GM21529 (cell line): ENCODE measurements around the gene MOB2.

ENCODE experiments used
- ATAC-seq: cut with Tn5 transposase; IDR thresholded peaks from one replicate; pipeline ENCODE4 v1.9.1; 2021; ENCODE audit not compliant: unreplicated experiment

The MOB2 gene

DNA sequence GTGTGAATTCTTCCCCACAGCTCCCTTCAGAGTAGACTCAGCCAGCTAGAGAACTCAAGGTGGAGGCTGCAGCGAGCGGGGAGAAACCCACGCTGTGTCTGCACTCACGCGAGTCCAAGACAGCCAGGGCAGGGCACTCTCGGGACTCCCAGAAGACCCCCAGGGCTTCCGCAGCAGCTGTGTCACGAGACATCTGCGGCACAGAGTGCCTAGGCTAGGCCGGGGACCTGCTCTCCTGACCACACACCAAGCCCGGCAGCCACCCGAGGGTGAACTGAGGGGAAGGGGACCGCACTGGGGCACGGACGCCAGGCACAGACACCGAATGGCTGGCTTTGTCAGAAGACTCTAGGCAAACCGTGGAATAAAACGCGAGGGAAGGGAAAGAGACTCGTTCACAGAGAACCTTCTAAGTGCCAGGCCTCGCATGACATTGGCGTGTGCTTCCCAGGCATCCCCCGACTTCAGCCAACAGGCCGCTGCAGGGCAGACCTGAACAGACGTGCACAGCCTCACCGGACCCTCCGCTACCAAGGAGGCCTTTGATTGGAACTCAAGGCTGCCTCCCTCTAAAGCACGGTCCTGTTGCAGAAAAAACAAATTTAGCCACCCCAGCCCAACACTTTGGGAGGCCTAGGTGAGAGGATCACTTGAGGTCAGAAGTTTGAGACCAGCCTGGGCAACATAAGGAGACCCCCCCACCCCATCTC lies 18.2 kb upstream of the MOB2 start:
- ATAC-seq: no peak

DNA sequence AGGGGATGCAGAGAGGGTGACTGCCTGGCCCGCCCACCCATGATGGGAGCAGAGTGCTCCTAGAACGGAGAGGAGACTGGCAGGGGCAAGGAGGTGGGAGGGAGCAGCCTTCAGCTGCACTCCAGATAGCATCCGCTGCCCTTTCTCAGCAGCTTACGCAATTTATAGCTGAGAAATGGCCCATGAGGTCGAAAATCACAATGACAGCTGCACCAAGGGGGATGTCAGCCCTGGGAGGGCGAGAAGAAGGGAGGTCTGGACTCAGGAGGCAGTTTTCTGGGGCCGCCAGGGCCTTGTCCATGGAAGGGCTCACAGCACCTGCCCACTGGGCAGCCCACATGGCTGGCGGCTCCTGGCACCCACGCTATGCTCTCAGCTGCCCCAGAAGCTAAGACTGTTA lies 17.6 kb upstream of the MOB2 start:
- no peak for ATAC-seq

DNA sequence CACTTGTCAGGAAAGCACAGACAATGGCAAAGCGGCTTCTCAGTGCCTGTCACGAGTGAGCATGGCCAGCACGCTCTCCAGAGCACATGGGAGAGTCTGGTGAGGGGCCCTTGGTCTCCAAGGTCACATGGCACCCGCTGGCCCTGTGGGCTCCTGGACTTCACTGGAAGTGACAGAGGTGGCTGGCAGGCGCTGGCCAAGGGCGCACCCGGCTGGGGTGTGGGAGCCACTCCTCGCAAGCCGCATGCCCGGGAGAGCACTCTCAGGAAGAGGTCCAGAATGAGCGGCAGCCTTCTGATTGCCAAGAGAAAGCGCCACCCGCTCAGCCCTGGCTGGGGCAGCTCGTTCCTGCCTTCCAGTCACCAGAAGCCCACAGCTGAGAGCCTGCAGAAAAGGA lies 17.1 kb upstream of the MOB2 start:
- no peak for ATAC-seq

DNA sequence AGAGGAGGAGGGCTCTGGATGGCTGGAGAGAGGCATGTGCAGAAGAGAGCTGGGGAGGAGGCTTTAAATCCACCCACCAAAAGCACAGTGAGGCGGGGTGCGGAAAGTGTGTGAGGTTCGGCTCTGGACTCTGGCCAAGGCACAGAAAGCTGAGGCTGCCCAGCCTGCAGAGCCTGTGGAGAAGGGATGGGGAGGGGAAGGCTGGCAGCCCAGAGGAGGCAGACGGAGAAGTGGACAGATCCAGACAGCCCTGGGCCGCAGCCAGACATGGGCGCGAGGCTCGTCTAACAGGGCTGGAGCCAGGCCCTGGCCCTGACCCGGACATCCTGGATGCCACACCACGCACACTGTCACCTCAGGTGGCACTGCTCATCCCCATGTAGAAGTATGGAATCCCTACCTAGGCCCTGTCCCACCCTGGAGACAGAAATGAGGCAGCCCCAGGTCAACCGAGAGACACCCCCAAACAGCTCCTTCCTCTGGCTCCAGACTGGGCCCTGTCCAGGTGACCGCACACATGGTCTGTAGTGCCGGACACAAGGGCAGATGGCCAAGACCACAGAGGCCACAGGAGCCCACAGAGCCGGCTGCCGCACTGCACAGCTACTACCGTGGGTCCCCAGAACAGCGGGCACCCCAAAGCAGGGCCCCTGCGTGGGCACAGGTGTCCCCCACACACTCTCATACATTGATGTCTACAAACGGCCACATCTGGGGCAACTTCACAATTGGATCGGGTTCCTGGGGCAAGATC lies 16.6 kb upstream of the MOB2 start:
- no peak for ATAC-seq

DNA sequence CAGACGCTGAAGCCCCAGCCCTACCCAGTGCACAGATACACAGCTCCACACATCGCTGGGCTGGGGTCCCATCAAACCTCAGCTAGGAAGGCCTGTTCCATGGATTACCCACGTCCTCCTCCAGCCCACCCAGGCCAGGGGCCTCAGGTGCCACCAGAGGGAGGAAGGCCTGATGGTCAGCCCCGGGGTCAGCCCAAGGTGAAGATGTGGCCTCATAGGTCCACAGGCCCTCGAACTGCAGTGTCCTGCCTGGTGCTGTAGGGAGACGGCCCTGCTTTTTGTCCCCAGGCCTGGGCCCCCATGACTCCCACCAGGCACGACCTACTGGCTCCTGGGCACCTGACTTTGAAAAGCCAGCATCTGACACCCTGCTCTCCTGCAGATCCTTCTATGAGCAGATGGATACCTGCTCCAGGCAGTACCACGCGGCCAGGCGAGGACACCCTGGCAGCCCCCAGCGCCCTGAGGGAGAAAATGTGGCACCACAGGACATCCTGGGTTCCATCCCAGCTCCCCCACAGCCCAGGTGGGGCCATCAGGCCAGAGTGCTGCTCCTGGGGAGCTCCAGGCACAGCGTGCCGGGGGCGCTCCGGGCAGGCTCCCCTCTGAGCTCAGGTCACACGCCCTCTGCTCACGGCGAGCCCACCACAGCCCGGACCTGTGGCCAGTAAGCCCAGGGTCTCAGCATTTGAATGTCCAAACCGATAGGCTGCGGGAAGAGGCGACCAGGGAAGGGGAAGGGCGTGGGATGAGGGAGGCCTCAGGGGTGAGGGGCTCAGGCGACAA lies 15.8 kb upstream of the MOB2 start:
- ATAC-seq: no peak

DNA sequence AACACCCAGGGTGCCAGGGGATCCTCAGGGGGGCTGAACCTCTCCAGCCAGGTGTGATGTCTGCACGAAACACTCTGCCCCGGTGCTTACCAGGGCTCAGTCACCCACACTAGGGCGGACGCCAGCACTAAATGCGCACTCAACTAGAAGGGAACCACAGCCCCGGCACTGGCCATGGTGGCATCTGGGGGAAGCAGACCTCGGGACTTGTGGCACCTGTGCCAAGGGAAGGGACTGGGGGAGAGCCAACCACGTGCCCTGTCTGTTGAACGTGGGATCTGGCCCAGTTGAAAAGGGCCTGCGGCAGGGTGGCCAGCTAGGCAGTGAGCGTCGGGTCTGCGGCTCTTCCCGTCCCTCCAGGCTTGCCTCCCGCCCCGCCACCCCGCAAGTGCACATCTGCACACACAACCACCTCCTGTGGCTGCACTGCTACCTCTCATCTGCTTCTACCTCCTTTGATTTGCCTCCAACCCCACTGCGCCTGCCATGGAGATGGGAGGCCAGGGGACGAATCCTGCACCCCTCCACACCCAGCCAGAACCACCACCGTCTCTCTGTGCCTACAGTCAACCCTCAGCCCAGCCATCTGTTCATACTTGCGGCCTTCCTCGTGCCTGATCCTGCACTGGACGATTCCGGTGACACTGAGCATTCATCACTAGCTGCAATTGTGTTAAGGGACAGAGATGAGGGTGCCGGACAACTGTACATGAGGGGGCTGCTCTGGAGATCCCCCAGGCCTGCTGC lies 15.0 kb upstream of the MOB2 start:
- ATAC-seq: no peak

DNA sequence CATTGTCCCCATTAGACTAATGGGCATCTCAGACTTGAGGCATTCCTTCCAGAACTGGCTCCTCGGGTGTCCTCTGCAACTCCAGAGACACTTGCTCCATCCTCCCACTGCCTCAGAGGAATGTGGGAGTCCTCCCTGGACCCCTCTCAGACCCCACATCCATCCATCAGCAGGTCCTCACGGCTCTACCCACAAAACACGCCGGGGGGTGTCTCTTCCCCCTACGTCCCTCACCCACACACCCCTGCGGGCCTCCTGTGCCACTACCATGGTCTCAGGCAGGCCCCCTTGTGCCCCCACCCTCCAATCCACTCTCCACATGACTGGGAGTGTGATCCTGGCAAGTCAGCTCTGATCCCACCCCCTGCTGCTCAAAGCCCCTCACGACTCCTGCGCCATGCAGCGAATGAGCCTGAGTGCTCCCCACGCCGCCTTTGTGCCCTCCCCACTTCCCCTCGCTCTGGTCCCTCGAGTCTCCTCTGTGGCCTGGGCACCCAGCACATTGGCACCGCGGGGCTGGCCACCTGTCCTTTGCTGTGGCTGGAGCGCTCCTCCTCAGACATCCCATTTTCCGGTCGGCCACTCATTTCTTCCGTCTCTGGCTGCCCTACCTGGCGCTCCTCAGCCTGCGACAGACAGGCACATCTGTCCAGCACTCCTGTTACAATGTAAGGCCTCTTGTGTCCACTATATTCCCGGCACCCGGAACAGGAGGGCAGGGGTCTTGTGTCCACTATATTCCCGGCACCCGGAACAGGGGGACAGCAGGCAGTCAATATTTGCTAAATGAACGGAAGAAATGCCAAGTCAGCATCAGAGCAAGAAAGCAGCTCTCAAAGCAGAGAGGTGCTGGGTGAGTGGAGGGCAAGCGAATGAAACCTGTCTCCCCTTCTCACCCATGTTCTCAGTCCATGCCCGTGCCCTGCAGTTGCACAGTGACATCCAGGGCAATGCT lies 14.2 kb upstream of the MOB2 start:
- ATAC-seq: no peak

DNA sequence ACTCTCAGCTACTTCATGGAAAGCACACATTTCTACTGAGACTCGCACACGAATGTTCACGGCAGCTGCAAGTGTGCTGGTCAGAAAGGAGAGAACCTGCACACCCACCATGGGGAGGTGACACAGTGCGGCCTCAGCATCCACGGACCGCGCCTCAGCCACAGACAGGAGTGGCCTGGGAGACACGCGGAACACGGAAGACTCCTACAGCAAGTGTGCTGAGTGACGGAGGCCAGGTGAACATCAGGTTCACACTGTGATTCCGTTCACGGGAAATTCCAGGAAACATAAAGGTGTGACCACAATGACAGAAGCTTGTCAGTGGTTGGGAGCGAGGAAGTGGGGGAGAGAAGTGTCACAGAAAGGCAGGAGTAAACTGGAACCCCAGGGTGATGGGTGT lies 13.3 kb upstream of the MOB2 start:
- ATAC-seq: no peak

DNA sequence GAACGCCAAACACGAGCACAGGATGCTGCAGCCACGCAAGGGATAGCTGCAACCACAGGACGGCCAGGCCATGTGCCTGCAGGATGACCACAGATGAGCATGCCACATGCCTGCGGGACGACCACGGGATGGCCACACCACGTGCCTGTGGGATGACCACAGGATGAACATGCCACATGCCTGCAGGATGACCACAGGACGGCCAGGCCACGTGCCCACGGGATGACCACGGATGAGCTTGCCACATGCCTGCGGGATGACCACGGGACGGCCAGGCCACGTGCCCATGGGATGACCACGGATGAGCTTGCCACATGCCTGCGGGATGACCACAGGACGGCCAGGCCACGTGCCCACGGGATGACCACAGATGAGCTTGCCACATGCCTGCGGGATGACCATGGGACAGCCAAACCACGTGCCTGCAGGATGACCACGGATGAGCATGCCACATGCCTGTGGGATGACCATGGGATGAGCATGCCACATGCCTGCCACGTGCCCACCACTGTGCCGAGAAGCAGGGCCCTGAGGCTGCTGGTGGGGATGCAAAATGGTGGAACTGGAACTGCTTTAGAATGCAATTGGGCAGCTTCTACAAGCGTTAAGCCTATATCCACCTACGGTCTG lies 12.8 kb upstream of the MOB2 start:
- ATAC-seq: no peak

DNA sequence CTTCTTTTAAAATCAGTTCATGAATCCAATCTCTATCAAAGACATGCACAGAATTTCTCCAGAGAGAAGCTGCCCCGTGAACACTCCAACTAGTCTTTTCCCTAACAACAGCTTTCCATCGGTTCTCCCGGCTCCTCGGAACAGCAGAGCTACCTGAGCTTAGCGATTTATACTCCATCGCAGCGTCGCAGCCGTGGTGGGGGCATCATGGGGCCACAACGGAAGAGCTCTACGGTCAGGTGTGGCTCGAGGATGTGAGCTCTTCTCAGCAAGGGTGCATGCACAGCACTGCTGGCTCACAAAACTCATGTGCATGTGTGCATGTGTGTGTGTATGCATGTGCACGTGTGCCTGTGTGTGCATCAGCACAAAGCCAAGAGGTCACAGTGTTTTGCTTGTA lies 11.7 kb upstream of the MOB2 start:
- no peak for ATAC-seq

DNA sequence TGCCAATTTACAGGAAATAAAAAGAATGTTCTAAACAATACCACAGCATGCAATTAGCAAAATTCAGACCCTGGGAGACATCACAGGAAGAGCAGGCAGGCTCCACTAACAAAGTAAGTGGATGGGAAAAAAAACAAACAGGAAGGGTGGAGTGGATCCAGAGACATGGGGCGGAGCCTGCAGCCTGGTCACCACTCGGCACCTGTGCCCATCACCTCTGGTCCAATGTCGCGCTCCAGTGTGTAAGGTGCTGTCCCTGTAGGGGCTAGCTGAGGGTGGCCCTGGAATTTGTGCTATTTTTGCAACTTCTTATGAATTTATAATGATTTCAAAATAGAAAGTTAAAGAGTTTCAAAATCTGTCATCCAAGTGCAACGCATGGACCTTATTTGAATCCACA lies 11.0 kb upstream of the MOB2 start:
- no peak for ATAC-seq

DNA sequence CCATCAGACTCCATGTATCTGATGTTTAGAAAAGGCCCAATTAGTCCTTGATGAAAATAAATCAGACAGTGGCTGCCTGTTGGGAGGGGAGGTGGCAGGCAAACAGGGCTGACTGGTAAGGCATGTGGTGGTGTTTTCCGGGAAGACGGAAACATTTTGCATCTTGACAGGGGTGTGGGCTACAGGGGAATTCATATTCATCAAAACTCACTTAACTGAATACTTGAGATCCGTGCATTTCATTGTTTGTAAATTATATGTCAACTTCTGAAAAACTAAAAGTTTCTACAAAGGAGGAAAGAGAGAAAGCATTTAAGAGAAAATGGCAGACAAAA lies 10.1 kb upstream of the MOB2 start:
- ATAC-seq: no peak

DNA sequence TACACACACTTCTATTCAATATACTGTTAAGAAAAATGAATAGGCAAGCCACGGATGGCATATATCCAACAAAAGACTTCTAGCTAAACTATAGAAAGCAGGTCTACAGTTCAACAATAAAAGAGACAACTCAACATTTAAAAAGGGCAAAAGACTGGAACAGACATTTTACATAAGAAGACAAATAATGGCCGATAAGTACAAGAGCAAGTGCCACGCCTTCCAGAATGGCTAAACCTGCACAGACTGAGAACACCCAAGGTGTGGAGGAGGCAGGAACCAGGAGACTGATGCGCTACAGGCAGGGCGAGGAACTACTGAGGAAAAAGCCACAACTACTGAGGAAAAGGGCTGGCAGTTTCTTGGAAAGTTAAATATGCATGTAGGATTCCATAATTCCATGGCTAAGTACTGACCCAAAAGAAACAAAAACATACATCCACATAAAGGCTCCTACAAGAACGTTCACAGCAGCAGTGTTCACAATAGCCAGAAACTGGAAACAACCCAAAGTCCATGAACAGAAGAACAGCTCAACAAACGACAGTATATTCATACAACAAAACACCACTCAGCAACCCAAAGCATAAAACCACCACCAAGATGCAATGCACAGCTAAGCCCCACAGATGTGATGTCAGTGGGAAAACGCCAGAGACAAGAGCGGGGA lies 9.6 kb upstream of the MOB2 start:
- no peak for ATAC-seq

DNA sequence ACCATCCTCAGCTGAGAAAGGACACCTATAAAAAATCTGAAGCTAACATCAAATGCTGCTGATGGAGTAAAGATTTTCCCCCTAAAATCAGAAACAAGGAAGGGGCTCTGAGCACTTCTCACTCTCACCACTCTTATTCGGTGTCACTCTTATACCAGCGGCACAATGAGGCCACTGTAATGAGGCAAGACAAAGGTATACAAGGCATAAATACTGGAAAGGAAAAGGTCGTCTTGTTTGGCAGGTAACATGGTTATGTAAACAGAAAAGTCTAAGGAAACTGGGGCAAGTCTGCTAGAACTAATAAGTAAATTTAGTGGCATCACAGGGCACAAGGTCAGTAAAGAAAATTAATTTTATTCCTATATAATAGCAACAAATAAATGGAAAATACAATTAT lies 8.1 kb upstream of the MOB2 start:
- ATAC-seq: no peak

DNA sequence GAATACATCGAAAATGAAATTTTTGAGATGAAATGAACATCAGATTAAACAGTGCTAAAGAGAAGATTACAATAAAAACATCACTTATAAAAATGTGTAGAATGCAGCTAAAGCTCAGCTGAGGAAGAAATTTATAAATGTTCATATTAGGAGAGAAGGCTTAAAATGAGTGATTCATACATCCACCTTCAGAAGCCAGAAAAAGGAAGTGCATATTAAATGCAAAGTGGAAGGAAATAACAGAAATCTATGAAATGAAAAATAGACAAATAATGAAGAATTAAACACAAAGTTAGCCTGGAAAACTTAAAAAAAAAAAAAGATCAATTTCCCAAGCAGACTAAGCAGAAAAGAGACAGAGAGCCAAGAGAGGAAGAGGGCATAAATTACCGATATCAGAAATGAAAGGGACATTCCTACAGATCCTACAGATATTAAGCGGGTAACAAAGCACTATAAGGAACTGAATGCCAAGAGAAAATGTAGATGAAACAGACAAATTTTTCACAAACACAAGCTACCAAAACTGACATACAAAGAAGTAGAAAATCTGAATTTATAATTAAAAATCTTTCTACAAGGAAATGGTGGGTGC lies 7.2 kb upstream of the MOB2 start:
- ATAC-seq: no peak

DNA sequence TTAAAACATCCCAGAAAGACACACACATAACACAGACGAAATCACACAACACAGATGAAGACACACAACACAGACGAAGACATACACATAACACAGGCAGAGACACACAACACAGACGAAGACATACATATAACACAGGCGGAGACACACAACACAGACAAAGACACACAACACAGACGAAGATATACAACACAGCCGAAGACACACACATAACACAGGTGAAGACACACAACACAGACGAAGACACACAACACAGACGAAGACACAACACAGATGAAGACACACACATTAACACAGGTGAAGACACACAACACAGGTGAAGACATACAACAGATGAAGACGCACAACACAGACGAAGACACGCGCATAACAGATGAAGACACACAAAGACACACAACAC lies 4.8 kb upstream of the MOB2 start:
- no peak for ATAC-seq

DNA sequence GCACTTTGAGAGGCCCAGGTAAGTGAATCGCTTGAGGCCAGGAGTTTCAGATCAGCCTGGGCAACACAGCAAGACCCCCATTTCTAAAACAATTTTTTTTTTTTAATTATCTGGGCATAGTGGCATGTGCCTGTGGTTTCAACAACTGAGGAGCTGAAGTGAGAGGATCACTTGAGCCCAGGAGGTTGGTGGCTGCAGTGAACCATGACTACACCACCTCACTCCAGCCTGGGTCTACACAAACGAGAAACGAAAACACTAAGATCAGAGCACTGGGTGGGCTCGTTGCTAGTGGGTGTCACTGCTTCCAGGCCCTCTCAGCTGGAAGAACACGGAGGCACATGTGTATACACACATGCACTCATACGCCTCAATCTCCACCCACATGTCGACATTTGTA lies 4.1 kb upstream of the MOB2 start:
- no peak for ATAC-seq

DNA sequence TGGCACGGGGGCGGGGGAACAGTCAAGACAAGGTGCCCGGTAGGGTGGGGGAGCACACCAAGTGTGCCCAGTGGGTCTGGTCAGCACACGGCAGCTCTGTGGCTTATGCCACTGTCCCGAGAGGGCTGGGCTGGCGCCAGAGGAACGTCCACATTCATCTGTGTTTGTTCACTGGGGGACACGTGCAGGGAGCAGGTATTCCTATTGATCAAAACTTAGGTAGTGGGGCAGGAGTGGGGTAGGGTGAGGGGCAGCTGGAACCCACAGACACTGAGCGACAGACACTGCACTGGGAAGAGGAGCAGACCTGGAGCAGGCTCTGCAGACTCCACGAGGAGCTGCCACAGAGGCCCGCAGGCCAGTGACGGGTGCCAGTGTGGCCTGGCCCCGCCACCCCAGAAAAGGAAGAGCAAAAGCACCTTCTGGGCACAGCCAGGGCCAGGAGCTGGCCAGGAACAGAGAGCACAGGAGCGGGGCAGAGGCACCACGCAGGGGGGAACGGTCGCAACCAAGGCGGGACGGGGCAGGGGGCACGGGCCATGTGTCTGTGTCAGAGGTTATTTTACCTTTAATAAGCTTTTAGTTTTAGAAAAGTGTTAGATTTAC lies 2.1 kb upstream of the MOB2 start:
- no peak for ATAC-seq
